ENCODE measurements around the gene RAP1GDS1. TPM values are rescaled to one million over a fixed set of nuclear protein-coding genes. Genes with fewer than 3 reads are reported as not detected.

RAP1GDS1 gene
- total RNA-seq, 2 donors from 2014 or later = 34.0 to 37.9 TPM

DNA sequence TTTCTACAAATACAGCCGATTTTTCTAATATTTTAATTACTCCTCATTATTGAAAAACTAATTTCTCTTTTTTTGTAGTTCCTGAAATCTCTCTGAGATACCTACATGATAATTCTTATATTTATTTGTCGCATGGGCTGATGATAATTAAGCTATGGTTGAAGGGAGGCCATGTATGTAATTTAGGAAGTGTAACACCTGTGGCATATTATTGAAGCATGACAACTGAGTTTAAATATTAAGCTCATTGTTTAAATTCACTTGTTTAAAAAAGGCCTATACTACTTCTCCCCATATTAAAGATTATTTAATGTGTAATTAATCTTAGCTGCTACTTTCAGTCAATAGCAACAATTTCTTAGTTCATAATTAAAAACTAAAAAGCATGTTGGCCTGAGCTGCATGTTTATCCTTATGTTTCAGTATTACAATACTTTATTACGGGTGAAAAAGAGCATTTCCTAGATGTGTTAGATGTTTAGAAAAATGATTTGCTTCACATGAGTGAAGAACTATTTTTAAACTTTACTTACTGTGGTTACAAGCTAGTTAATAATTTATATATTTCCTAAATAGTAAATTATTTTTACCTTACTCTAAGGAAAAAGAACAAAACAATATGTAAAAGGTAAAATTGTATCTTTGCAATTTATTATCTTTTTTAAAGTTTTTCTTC lies 122.4 kb downstream of the RAP1GDS1 start:
- H3K27me3 Mint-ChIP-seq (ENCODE audit: insufficient read depth) = no peaks in the 10 kb centered on the region
- Histone ChIP-seq H3K4me1 (ENCODE audit: control insufficient read depth, insufficient read depth, low read length) (peaks cover 7% of the 10 kb centered on the region), H3K9ac (ENCODE audit: extremely low read depth, low read length, poor library complexity, severe bottlenecking) (no peak overlapping the region), H3K9me3 (ENCODE audit: control insufficient read depth, low read length) (no peaks in the 10 kb centered on the region), H3K4me3 (ENCODE audit: low read length) (no peak overlapping the region), H3K27me3 (ENCODE audit: control insufficient read depth, insufficient read depth, low read length, poor library complexity, severe bottlenecking) (no peaks in the 10 kb centered on the region), H3K36me3 (ENCODE audit: control insufficient read depth, insufficient read depth, low read length) (no peaks in the 10 kb centered on the region), H3K27ac (ENCODE audit: low read depth, low read length) (no peak overlapping the region)
- peaks cover 13% of the 10 kb centered on the region for H3K4me1 Mint-ChIP-seq
- H3K9me3 Mint-ChIP-seq = no peaks in the 10 kb centered on the region
- H3K36me3 Mint-ChIP-seq (ENCODE audit: low read depth) = no peaks in the 10 kb centered on the region
- WGBS, 2 experiments (ENCODE audit: insufficient coverage in 1 of 2, insufficient read length in 1 of 2) = 95% methylated on average over 2 of the region's 3 CpGs; no CpG with 5 or more reads in 1 of the 2 experiments
- no peak overlapping the region for H3K27ac Mint-ChIP-seq
- DNase-seq = no peak
- H3K4me3 Mint-ChIP-seq = no peak overlapping the region
- TF ChIP-seq, protein P1, sequence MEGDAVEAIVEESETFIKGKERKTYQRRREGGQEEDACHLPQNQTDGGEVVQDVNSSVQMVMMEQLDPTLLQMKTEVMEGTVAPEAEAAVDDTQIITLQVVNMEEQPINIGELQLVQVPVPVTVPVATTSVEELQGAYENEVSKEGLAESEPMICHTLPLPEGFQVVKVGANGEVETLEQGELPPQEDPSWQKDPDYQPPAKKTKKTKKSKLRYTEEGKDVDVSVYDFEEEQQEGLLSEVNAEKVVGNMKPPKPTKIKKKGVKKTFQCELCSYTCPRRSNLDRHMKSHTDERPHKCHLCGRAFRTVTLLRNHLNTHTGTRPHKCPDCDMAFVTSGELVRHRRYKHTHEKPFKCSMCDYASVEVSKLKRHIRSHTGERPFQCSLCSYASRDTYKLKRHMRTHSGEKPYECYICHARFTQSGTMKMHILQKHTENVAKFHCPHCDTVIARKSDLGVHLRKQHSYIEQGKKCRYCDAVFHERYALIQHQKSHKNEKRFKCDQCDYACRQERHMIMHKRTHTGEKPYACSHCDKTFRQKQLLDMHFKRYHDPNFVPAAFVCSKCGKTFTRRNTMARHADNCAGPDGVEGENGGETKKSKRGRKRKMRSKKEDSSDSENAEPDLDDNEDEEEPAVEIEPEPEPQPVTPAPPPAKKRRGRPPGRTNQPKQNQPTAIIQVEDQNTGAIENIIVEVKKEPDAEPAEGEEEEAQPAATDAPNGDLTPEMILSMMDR (conservative IDR thresholded peaks at IDR 0.05) = no peak

DNA sequence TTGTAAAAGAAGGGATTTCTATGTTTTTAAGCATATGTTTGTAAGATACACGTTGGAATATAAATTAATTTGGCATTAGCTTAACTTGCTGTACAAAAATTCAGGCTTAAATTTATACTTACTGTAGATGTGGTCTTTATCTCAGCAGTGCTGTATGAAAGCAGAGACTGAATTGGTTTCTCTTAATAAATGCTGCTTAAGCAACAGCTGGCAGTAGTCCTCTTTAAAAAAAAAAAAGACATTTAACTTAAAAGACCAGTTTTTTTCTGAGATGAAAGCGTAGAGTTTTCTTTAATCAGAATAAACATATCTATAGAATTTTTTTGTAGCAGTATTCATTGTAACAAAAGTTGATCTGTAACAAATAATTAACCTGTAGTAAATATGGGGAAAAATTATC lies 124.6 kb downstream of the RAP1GDS1 start:
- Mint-ChIP-seq H3K27me3 (ENCODE audit: insufficient read depth) (no peaks in the 10 kb centered on the region), H3K4me1 (peaks cover 17% of the 10 kb centered on the region), H3K4me3 (no peak overlapping the region), H3K27ac (no peak overlapping the region), H3K36me3 (ENCODE audit: low read depth) (no peaks in the 10 kb centered on the region), H3K9me3 (no peaks in the 10 kb centered on the region)
- no peak overlapping the region for H3K9ac ChIP-seq (ENCODE audit: extremely low read depth, low read length, poor library complexity, severe bottlenecking)
- no peaks in the 10 kb centered on the region for H3K36me3 ChIP-seq (ENCODE audit: control insufficient read depth, insufficient read depth, low read length)
- H3K9me3 ChIP-seq (ENCODE audit: control insufficient read depth, low read length) = no peaks in the 10 kb centered on the region
- DNase-seq = no peak
- no peaks in the 10 kb centered on the region for H3K27me3 ChIP-seq (ENCODE audit: control insufficient read depth, insufficient read depth, low read length, poor library complexity, severe bottlenecking)
- TF ChIP-seq, protein P1 (conservative IDR thresholded peaks at IDR 0.05) = no peak
- 95% methylated on average over 1 of the region's 2 CpGs; no CpG with 5 or more reads in 1 of the 2 experiments for WGBS, 2 experiments (ENCODE audit: insufficient coverage in 1 of 2, insufficient read length in 1 of 2)
- no peak overlapping the region for H3K27ac ChIP-seq (ENCODE audit: low read depth, low read length)
- peaks cover 7% of the 10 kb centered on the region for H3K4me1 ChIP-seq (ENCODE audit: control insufficient read depth, insufficient read depth, low read length)
- H3K4me3 ChIP-seq (ENCODE audit: low read length) = no peak overlapping the region

DNA sequence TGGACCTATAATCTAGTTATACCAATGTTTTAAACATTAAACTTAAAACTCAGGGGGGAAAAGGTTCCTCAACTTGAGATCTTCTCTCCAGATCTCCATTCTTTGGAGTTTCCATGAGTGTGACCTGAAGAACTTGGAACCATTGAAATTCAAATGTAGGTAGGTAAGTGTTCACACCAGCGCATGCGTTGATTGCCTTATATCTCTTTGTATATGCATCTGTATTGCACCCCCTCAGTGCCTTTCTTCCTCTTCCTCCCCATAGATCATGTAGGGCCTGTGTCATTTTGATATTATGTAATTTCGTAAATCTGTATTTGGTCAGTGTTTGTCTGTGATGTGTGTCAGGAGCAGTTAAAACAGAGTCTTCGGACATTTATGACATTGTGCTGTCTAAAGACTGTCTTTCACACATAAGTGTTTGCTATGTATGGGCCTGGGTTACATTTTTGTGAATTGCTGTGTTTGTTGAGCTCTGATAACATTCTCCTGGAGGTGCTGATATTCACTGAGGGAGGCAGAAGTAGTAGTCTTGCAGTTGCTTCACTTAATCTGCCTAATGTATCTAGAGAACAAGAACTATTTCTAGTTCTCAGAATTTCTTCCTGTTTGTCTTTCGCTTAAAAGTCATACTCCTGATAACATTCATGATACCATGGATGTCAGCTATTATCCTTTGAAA lies 126.3 kb downstream of the RAP1GDS1 start:
- peak overlapping the region; percentile 5 for H3K27ac Mint-ChIP-seq
- peaks cover 17% of the 10 kb centered on the region for H3K4me1 Mint-ChIP-seq
- Histone ChIP-seq H3K27me3 (ENCODE audit: control insufficient read depth, insufficient read depth, low read length, poor library complexity, severe bottlenecking) (no peaks in the 10 kb centered on the region), H3K4me3 (ENCODE audit: low read length) (peak overlapping the region; percentile 50), H3K4me1 (ENCODE audit: control insufficient read depth, insufficient read depth, low read length) (peaks cover 7% of the 10 kb centered on the region), H3K9me3 (ENCODE audit: control insufficient read depth, low read length) (no peaks in the 10 kb centered on the region), H3K36me3 (ENCODE audit: control insufficient read depth, insufficient read depth, low read length) (peaks cover 7% of the 10 kb centered on the region), H3K27ac (ENCODE audit: low read depth, low read length) (no peak overlapping the region), H3K9ac (ENCODE audit: extremely low read depth, low read length, poor library complexity, severe bottlenecking) (no peak overlapping the region)
- no peak for DNase-seq
- no peaks in the 10 kb centered on the region for H3K27me3 Mint-ChIP-seq (ENCODE audit: insufficient read depth)
- H3K9me3 Mint-ChIP-seq = no peaks in the 10 kb centered on the region
- no peak overlapping the region for H3K4me3 Mint-ChIP-seq
- 76 to 88% methylated on average over 1 to 4 of the region's 5 CpGs for WGBS, 2 experiments (ENCODE audit: insufficient coverage in 1 of 2, insufficient read length in 1 of 2)
- peaks cover 1% of the 10 kb centered on the region for H3K36me3 Mint-ChIP-seq (ENCODE audit: low read depth)
- TF ChIP-seq, protein P1 (conservative IDR thresholded peaks at IDR 0.05) = no peak
